ENCODE data around the gene SUGT1.
"Not testable (repeated sequence)": the region's sequence is repeated elsewhere in the genome, so short reads cannot be mapped to it uniquely, and the experiment has no call there.

The SUGT1 gene

DNA sequence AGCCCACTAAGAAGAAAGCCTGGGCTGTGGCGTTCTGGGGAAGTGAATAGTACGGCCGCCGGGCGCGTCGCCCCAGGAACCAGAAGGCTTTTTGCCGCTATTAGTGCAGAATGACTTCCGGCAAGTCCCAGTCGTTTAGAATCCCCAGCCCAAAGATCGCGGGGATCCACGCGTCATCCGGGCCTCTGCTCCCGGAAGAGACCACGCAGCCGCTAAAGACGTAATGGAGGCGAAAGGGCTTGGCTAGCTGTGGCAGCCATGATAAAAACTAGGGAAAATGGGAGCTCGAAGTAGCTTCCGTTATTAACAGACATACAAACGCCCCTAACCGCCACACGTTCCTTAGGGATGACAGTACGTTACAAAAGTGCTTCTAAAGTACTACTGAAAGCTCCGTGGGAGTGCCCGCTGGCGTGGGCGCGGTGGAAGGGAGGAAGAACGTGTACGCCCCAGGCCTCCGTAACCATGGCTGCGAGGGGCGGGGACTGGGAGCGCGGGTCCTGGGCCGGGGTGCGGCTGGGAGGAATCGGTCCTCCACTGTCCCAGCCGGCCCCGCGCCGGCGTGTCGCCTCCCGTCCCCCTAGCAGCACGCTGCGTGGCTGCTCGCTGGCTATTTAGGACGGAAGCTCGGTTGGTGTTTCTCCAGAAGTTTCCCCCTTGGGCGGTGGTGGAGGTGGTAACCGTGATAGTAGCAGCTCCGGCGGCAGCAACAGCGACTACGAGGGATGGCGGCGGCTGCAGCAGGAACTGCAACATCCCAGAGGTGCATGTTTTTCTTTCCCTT, at the start of gene SUGT1:
SUGT1 (plus strand) TSS at position 641 of the 784 bp plus-strand sequence; CDS start at position 726, 85 bp downstream.
- in situ Hi-C loops (cut with HindIII; ENCODE audit: low sequenced_read_pairs) = no loop called here

DNA sequence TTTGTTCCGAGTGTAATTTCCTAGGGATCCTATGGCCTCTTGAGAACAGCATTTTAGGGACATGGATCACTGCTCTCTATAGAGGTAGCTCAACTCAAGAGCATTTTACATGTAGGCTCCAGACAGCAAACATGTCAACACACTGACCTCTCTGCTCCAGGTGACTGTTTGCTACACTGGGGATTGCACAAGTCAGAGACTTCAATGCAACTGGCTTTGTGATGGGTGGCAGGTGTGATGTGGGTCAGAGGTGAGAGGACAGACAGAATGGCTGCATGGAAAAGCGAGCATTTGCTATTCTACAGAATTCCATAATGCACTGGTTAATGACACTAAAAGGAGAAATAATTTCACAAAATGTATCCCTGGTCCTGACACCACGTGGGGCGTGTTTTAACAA, 49.3 kb upstream of the SUGT1 start:
- in situ Hi-C loops (cut with HindIII; ENCODE audit: low sequenced_read_pairs) = not testable (repeated sequence)

DNA sequence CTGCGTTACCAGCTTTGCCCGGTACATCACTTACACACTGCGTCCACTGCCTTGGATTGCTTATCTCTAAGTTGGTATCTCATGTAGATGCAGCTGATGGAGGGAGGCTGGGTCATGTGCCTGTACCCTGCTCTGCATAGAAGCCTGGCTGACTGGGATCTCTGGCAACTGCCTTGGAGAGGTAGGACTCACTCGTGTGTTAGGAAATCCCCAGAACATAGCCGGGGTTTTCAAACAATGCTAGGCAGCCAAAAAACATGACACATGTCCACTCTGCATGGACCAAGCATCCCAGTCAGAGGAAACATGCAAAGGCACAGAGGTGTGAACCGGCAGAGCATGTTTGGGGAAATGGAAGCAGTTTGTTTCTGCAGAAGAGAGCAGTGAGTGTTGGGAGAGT, 46.5 kb upstream of the SUGT1 start:
- in situ Hi-C loops (cut with HindIII; ENCODE audit: low sequenced_read_pairs) = not testable (repeated sequence)

DNA sequence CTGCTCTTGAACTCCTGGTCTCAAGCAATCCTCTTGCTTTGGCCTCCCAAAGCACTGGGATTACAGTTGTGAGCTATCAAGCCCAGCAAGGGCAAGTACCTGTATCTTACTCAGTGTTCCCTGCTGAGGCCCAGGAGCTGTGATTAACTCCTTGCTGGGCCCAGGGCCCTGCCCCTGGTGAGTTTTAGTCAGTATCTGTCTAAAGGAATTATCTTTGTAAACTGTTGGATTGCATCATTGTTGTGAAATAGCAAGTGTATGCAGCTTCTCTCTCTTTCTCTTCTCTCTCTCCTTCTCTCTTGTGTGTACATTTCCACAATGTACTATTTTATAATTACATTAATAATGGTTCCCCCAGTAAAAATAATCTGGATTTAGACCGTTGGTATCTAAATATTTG, 45.8 kb upstream of the SUGT1 start:
- in situ Hi-C loops (cut with HindIII; ENCODE audit: low sequenced_read_pairs) = not testable (repeated sequence)

DNA sequence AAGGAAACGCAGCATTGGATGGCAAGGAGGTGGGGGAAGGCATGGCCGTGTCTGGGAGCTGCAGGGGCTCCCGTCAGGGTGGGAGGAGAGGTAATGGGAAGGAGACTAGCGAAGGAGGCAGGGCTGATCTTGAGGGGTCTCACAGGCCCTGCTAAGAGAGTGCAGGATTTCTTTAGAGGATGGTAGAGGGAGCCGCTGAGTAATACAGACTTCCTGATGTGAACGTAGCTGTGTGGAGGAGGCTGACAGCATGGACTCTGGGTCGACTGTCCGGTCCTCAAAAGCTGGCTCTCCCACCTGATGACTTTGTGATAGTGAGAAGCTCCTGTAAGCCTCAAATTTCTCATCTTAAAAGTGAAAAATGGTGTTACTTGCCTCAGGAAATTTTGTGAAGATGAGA, 44.5 kb upstream of the SUGT1 start:
- in situ Hi-C loops (cut with HindIII; ENCODE audit: low sequenced_read_pairs) = not testable (repeated sequence)

DNA sequence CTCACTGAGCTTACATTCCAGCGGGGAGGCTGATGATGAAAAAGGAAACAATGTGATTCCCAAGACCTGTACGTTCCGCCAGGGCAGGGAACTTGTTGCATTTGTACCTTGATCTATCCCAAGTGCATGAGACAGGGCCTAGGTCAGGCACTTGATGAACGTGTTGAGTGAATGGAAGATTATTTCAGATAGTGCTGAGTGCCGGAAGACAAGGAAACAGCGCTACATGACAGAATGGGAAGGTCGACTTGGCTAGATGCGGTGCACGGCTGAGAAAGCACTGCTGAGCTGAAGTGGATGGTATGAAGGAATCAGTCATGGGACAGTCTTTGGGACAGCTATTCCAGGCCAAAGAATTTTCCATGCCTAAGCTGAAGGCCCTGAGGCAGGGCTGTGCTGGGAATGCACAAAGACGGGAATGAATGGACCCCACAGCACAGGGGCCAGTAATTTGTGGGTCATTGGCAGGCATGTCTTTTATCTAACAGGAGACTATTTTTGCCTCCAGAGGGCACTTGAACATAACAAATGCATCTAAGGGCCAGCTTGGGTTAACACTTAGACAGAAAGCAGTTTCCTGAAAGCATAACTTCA, 43.5 kb upstream of the SUGT1 start:
- in situ Hi-C loops (cut with HindIII; ENCODE audit: low sequenced_read_pairs) = not testable (repeated sequence)

DNA sequence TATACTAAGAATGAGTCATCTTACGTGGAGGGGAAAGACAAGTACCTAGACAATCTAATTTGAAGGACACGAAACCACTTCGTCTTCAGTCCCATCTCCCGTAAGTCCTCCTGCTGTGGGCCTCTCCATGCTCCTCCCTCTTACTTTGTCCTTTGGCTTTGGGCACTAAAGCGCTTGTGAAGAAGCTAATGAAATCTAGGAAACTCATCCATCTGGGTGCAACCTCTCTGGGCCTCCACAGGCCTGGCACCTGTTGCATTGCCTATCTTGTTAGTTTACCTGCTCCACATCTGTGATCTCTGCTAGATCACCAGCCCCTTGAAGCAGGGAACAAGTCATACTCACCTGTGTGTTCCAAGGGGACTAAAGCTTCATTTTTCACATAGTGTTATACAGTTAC, 42.5 kb upstream of the SUGT1 start:
- in situ Hi-C loops (cut with HindIII; ENCODE audit: low sequenced_read_pairs) = not testable (repeated sequence)

DNA sequence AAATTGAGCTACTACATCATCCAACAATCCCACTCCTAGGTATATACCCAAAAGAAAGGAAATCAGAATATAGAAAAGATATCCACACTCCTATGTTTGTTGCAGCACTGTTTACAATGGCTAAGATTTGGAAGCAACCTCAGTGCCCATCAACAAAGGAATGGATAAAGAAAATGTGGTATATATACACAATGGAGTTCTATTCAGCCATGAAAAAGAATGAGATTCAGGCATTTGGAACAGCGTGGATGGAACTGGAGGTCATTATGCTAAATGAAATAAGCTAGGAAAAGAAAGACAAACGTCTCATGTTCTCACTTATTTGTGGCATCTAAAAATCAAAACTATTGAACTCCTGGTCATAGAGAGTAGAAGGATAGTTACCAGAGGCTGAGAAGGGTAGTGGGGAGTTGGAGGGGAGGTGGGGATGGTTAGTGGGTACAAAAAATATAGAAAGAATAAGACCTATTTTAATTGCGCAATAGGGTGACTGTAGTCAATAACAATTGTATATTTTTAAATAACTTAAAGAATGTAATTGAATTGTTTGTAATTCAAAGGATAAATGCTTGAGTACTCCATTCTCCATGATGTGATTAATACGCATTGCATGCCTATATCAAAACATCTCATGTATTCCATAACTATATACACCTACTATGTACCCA, 37.4 kb upstream of the SUGT1 start:
- in situ Hi-C loops (cut with HindIII; ENCODE audit: low sequenced_read_pairs) = no loop called here

DNA sequence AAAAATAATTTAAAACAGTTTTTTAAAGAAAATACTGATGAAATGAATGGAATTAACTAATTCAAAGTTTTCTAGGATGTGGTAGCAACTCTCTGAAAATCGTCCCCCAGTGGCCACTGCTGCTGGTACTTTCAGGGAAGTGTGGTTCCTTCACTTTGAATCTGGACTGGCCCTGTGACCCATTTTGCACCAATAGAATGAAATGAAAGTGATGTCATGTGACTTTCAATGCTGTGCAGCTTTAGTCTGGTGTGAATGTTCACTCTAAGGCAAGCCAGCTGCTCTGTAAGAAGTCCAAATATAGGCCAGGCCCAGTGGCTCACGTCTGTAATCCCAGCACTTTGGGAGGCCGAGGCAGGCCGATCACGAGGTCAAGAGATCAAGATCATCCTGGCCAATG, 36.8 kb upstream of the SUGT1 start:
- in situ Hi-C loops (cut with HindIII; ENCODE audit: low sequenced_read_pairs) = no loop called here

DNA sequence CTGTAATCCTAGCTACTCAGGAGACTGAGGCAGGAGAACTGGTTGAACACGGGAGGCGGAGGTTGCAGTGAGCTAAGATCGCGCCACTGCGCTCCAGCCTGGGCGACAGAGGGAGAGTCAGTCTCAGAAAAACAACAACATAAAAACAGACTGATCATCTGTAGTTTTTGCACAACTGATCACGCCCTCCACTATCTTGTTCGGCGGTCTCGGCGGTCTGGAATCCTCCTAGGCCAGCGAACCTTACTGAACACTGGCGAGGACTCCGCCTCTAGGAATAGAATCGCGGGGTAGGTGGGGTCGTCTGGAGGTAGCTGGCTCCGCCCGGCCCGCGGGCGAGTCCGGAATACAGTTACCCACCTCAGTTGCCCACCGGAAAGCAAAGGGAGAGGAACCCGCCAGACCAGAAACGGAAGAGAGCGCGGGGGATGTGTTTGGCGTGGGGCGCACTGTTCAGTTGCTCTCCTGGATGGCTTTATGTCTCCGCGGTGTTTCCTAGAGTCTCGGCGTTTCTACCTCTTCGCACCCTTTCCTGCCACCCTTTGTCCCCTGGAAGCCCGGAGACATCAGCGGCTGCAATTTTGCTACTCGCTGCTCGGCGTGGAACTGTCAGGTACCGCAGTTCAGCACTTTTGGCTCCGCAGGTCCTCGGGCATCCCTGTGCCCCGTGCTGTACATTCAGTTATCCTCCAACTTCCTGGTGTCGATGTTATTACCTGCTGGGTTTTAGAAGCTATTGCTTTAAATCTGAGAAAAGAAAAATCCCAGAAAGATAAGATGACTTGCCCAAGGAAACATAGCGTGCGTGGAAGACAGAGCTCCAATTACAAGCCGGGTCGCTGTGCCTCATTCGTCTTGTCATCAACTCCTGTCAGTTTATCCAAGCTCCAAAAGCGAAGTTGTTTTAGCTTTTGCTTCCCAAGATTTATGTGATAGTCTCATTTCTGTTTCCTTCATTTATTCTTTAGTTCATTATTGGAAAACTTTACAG, 35.3 kb upstream of the SUGT1 start:
- in situ Hi-C loops (cut with HindIII; ENCODE audit: low sequenced_read_pairs) = no loop called here

DNA sequence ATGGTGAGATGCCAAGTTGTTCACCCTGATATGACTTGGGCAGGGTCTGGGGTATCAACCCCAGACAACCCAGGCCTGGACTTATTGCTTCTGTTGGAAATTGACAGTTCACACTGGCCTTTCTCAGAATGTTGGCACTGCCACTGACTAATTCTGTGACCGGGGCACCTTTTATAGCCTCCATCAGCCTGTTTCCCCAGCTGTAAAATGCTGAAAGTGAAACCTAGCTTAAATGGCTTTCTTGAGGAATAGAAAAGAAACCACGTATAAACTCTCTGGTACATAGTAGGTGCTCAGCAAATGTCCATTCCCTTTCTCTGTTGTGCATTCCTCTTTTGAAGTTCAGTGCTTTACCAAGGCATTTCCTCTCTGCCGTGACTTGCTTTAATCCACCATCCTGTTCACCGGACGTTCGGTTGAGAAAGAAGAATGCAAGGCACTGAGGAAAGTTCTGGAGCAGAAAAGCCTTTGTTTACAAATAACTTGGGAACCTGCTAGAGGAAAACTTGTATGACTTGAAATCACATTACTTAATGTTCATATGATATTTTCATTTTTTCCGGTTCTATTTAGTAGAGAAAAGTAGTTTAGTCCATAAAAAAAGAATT, 21.4 kb upstream of the SUGT1 start:
- in situ Hi-C loops (cut with HindIII; ENCODE audit: low sequenced_read_pairs) = not testable (repeated sequence)

DNA sequence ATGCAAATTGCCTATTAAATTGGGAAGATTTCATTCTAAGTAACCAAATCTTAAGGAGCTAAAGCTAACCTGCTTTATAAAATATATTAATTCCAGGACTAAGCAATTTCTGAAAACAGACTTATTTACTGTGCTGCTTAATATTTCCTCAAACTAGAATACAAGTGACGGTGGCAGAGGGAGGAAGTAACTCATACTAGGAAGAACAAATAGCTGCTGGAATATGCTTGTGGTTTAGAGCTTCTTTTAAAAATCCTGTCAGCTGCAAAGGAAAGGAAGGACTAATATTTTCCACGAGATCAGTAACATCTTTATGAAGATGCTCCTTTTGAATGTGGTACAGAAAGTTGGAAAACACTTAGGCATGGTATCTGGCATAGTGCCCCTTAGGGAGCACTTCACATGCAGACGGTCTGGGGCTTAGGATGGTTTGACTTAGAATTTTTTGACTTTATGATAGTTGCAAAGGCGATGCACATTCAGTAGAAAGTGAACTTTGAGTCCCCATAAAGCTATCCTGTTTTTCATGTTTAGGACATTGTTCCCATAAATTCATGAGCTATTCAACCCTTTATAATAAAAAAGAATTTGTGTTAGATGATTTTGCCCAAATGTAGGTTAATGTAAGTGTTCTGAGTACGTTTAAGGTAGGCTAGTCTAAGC, 13.8 kb upstream of the SUGT1 start:
- in situ Hi-C loops (cut with HindIII; ENCODE audit: low sequenced_read_pairs) = no loop called here

DNA sequence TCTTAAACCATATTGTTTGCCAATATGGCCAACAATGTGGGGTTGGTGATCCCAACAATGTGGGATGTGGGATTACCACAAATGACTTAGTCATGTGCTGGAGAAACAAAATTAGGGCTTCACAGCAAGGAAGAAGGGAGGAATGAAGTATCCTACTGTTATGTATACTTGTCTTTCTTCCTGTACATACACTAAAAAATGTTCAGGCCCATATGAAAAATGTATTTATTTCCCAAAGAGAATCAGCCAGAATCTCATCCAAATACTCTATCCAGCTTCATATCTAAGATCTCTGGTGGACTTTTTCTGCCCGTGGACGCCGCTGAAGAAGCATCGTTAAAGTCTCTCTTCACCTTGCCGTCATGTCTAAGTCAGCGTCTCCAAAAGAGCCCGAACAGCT, 10.5 kb upstream of the SUGT1 start, which contains the start of gene HNRNPA1L2:
HNRNPA1L2 (plus strand) TSS at position 301 of the 400 bp plus-strand sequence; CDS start at position 363, 62 bp downstream.
- in situ Hi-C loops (cut with HindIII; ENCODE audit: low sequenced_read_pairs) = no loop called here

DNA sequence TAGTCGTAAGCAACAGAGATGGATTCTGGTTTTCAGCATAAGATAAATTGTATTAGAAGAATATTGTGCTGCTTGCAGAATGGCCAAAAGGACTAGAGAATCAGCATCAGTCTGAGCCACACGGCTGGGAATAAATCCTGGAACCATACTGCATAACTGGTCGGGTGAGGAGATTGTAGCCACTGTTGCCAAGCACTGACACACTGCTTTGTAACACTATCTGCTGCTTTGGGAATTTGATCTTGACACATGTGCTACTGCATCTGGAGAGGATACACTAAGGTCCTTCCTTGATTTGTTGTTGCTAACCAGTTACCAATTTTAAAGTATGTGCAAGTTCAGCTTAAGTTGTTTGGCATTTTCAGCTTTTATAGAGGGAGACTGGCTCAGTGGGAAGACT, 8.5 kb upstream of the SUGT1 start:
- in situ Hi-C loops (cut with HindIII; ENCODE audit: low sequenced_read_pairs) = no loop called here

DNA sequence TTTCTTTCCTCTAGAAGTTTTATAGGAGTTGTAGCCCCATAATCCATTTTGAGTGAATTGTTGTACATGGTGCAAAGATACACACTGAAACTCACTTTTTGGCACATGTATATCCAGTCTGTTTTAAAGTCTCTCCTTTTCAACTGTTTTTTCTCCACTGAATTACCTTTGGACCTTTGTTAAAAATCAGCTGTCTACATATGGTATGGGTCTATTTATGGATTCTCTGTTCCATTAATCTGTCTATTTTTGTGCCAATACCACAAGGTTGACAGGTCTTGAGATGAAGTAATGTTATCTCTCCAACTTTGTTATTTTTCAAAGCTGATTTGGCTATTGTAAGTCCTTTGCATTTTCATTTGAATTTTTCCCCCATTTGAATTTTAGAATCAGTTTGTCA, 5.7 kb upstream of the SUGT1 start:
- in situ Hi-C loops (cut with HindIII; ENCODE audit: low sequenced_read_pairs) = no loop called here

DNA sequence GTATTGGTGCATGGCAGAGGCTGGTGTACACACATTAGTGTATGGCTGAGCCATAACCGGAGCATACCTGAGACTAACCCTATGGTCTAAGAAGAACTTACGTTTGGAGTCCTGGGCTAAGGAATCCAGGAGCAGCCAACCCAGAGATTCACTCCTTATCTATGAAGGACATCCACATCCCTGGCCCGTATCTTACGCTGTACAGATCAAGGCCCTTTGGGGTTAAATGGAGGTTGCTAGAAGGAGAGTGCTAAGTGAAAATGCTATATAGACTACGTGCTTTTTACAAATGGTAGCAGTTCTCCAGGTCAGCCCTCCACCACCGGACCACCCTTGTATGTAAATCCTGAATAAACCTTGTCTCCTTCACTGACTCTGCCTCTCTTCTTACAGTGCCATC, 1.9 kb upstream of the SUGT1 start:
- in situ Hi-C loops (cut with HindIII; ENCODE audit: low sequenced_read_pairs) = no loop called here

DNA sequence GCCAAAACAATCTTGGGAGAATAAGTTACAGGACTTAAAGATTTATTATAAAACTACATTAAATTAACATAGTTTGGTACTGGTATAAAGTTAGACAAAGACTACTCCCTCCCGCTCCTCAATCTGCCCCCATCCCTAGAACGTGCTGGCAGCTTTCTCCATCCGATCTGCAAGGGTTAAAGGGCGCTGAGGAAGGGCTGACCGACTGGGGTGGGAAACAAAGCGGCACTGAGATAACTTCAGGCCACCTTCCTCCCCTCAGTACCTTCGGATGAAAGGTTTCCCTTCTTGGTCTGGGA, 790 bp upstream of the SUGT1 start:
- in situ Hi-C loops (cut with HindIII; ENCODE audit: low sequenced_read_pairs) = no loop called here

DNA sequence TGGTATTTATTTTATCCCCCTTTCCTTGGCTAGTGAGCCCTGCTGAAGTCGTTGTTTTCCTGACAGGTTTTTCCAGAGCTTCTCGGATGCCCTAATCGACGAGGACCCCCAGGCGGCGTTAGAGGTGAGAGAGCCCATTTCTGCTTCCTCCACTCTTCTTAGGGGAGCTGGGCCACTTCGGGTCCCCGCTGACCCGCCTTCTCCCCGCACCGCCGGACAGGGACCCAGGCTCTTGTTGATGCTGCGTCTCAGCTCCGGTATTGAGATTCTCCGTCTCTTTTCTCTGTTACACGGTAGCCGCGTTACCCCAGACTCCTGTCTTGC, 306 bp downstream of the SUGT1 start:
- in situ Hi-C loops (cut with HindIII; ENCODE audit: low sequenced_read_pairs) = no loop called here

DNA sequence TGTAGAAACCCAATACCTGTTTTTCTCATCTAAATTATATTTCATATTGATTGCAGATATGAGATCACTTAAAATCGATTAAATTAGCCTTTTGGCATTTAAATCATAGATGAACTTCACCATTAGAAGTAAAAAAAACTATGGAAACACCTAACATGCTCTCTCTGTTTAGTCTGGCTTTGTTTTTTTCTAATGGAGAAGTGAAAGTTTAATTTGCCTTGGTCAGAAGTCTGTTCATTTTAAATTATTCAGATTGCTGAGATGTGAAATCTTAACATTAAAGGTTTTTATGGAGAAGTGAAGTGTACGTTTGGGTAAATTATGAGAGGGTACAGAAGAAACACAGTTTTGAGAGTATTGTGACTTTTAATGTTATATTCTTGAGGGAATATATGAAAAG, 6.7 kb downstream of the SUGT1 start:
- in situ Hi-C loops (cut with HindIII; ENCODE audit: low sequenced_read_pairs) = no loop called here

DNA sequence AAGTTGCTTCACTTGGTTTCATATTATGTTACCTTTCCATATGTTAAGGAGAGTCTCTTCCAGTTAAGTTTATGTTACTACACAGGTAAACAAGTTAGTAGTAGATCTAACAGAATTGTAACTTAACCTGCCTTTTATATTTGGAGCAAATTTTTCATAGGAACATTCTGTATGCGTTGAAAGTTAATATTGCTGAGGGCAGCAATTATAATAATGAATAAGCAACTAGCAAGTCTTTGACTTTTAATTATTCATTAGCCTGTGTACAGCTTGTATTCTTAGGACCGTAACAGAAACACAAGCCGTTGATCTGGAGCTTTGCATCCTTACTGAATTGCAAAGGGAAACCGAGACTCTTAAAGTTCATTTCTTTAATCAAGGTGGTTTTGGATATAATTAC, 11.6 kb downstream of the SUGT1 start:
- in situ Hi-C loops (cut with HindIII; ENCODE audit: low sequenced_read_pairs) = no loop called here
